ENCODE results near the gene IL18RAP. TPM values are rescaled to one million over a fixed set of nuclear protein-coding genes. Genes with fewer than 3 reads are reported as not detected.

The IL18RAP gene
- total and polyA plus RNA-seq, 2 experiments from 2014 or later: not detected

GRCh38 chr2:102480285-102481195 is 57.6 kb downstream of the IL18RAP start (continued):
- TF ChIP-seq REST (IDR thresholded peaks at IDR 0.05; ENCODE audit: unreplicated experiment): no peak
- TF ChIP-seq EZH2phosphoT487 (IDR thresholded peaks at IDR 0.05; ENCODE audit: unreplicated experiment): no peak
- no peak for TF ChIP-seq ZNF331 (CRISPR knock-in tag; IDR thresholded peaks at IDR 0.05; ENCODE audit: low read depth)
- TF ChIP-seq JUNB (IDR thresholded peaks at IDR 0.05; ENCODE audit: unreplicated experiment): no peak
- no peak for TF ChIP-seq ETS1 (IDR thresholded peaks at IDR 0.05)
- TF ChIP-seq CTCF (conservative IDR thresholded peaks at IDR 0.05; ENCODE audit: low read depth in 2 of 2): no peak

GRCh38 chr2:102481931-102482330 is 59.0 kb downstream of the IL18RAP start:
- H3K36me3 ChIP-seq (ENCODE audit: insufficient read depth): no peaks in the 10 kb centered on the region
- Mint-ChIP-seq H3K27ac (no peak overlapping the region), H3K9me3 (no peaks in the 10 kb centered on the region), H3K4me1 (peaks cover 5% of the 10 kb centered on the region), H3K4me3 (no peak overlapping the region), H3K27me3 (ENCODE audit: insufficient read depth, low read depth, poor library complexity) (peaks cover 3% of the 10 kb centered on the region), H3K36me3 (ENCODE audit: low read depth) (no peaks in the 10 kb centered on the region)
- H2AFZ ChIP-seq: no peak overlapping the region
- H3K27me3 ChIP-seq (ENCODE audit: insufficient read depth): no peaks in the 10 kb centered on the region
- no peak overlapping the region for H3K4me3 ChIP-seq
- no peaks in the 10 kb centered on the region for H4K20me1 ChIP-seq (replicated peaks; ENCODE audit: insufficient read depth)
- H3K79me2 ChIP-seq (replicated peaks; ENCODE audit: insufficient read depth): no peaks in the 10 kb centered on the region
- DNase-seq (ENCODE audit: low spot score) (no peak), ATAC-seq (no peak)
- no peak overlapping the region for H3K27ac ChIP-seq (ENCODE audit: low read depth)
- no peak overlapping the region for H3K4me2 ChIP-seq
- no peaks in the 10 kb centered on the region for H3F3A ChIP-seq (replicated peaks; ENCODE audit: low read depth)
- H3K9me2 ChIP-seq (ENCODE audit: insufficient read depth): peaks cover 7% of the 10 kb centered on the region
- no peaks in the 10 kb centered on the region for H3K4me1 ChIP-seq (ENCODE audit: insufficient read depth)
- TF ChIP-seq CTCF (conservative IDR thresholded peaks at IDR 0.05; ENCODE audit: low read depth in 2 of 2) (no peak), POLR2AphosphoS5 (IDR thresholded peaks at IDR 0.05; ENCODE audit: low read depth) (no peak), NANOG (IDR thresholded peaks at IDR 0.05; ENCODE audit: borderline replicate concordance) (no peak), ZNF331 (CRISPR knock-in tag; IDR thresholded peaks at IDR 0.05; ENCODE audit: low read depth) (no peak), STAT1 (IDR thresholded peaks at IDR 0.05; ENCODE audit: unreplicated experiment) (no peak)

Measured in GM23338 (cell line).